ENCODE measurements around the gene NOC2L. TPM values are rescaled to one million over a fixed set of nuclear protein-coding genes. Genes with fewer than 3 reads are reported as not detected.

NOC2L gene
- total RNA-seq, 1 donor from 2014 or later = 39.6 TPM

DNA sequence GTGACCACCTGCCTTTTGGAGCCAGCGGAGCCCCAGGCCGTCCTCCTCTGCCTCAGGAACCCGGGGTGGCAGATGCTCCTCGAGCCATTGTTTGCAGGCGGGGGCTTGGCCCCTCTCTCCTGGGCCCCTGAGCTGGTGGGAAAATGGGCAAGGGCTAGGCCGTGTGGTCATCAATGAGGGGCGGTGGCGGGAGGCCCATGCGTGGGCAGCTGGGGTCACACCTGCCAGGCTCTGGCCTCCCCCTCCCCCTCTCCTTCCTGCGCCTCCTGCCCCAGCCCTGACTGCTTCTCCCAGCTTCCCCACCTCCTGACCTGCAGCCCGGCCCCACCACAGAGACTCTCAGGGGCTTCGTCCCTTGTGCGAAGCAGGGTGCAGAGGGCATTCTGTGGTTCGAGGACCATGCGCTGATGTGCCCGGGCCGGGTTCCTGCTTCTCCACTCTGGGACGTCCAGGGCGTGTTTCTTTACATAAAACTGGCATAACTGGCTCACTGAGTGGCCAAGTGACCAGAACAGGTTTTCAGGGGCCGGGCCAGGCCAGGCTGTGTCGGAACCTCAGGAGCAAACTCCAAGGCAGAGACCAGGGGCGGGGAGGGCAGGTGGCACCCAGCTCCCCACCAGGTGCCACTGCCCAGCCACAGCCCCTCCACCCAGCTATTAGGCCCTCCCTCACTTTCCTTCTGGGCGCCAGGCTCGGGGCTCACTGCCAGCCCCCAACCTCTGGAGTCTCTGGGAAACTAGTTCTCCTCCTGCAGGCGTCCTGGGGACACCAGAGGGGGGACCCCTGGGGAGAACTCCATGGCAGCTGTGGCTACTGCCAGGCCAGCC is 26.1 kb downstream of the NOC2L start:
- peaks cover 12% of the 10 kb centered on the region for H3K4me1 ChIP-seq
- H3K4me2 ChIP-seq = no peak overlapping the region
- no peak overlapping the region for H3K9ac ChIP-seq
- H3K4me3 ChIP-seq = no peak overlapping the region
- Mint-ChIP-seq H3K27ac (no peak overlapping the region), H3K36me3 (no peaks in the 10 kb centered on the region), H3K27me3 (ENCODE audit: insufficient read depth, low read depth) (peaks cover 43% of the 10 kb centered on the region), H3K9me3 (peaks cover 2% of the 10 kb centered on the region), H3K4me1 (peaks cover 25% of the 10 kb centered on the region), H3K4me3 (peak overlapping the region; percentile 52)
- H3K36me3 ChIP-seq = no peaks in the 10 kb centered on the region
- peaks cover 93% of the 10 kb centered on the region for H3K27me3 ChIP-seq
- H2AFZ ChIP-seq (replicated peaks) = no peak overlapping the region
- no peak for DNase-seq (ENCODE audit: low spot score)
- no peak overlapping the region for H3K27ac ChIP-seq
- peaks cover 54% of the 10 kb centered on the region for H4K20me1 ChIP-seq (ENCODE audit: low read depth)
- H3K79me2 ChIP-seq (ENCODE audit: low read depth) = no peaks in the 10 kb centered on the region
- H3K9me3 ChIP-seq (ENCODE audit: low read depth) = no peaks in the 10 kb centered on the region
- peaks cover 9% of the 10 kb centered on the region for H3F3A ChIP-seq (ENCODE audit: low read depth)
- TF ChIP-seq EZH2 (IDR thresholded peaks at IDR 0.05) = no peak
- no peak for TF ChIP-seq EZH2phosphoT487 (IDR thresholded peaks at IDR 0.05)
- TF ChIP-seq, protein P1, sequence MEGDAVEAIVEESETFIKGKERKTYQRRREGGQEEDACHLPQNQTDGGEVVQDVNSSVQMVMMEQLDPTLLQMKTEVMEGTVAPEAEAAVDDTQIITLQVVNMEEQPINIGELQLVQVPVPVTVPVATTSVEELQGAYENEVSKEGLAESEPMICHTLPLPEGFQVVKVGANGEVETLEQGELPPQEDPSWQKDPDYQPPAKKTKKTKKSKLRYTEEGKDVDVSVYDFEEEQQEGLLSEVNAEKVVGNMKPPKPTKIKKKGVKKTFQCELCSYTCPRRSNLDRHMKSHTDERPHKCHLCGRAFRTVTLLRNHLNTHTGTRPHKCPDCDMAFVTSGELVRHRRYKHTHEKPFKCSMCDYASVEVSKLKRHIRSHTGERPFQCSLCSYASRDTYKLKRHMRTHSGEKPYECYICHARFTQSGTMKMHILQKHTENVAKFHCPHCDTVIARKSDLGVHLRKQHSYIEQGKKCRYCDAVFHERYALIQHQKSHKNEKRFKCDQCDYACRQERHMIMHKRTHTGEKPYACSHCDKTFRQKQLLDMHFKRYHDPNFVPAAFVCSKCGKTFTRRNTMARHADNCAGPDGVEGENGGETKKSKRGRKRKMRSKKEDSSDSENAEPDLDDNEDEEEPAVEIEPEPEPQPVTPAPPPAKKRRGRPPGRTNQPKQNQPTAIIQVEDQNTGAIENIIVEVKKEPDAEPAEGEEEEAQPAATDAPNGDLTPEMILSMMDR (IDR thresholded peaks at IDR 0.05) = no peak

DNA sequence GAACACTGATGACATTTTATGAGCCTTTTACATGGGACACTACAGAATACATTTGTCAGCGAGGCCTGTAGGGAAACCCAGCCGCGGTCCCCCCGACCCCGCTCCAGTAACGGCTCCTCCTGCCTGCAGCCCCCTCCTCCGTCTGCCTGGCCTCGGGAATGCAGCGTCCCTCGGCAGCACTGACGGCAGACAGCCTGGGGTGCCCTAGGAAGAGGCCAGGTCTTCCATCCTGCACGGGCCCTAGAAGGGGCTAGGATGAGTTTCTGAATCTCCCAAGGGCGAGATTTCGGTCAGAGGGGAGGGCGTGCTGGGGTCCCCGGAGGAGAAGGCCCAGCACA is 26.9 kb downstream of the NOC2L start:
- no peaks in the 10 kb centered on the region for H3K36me3 ChIP-seq
- no peak overlapping the region for H3K4me2 ChIP-seq
- H3F3A ChIP-seq (ENCODE audit: low read depth) = peaks cover 9% of the 10 kb centered on the region
- TF ChIP-seq, protein P1 (IDR thresholded peaks at IDR 0.05) = no peak
- no peak for TF ChIP-seq EZH2 (IDR thresholded peaks at IDR 0.05)
- no peak for TF ChIP-seq EZH2phosphoT487 (IDR thresholded peaks at IDR 0.05)
- Mint-ChIP-seq H3K4me3 (no peak overlapping the region), H3K4me1 (peaks cover 21% of the 10 kb centered on the region), H3K9me3 (no peaks in the 10 kb centered on the region), H3K27me3 (ENCODE audit: insufficient read depth, low read depth) (peaks cover 46% of the 10 kb centered on the region), H3K36me3 (no peaks in the 10 kb centered on the region), H3K27ac (no peak overlapping the region)
- no peak overlapping the region for H3K27ac ChIP-seq
- H3K79me2 ChIP-seq (ENCODE audit: low read depth) = no peaks in the 10 kb centered on the region
- peaks cover 12% of the 10 kb centered on the region for H3K4me1 ChIP-seq
- no peaks in the 10 kb centered on the region for H3K9me3 ChIP-seq (ENCODE audit: low read depth)
- peaks cover 93% of the 10 kb centered on the region for H3K27me3 ChIP-seq
- H4K20me1 ChIP-seq (ENCODE audit: low read depth) = peaks cover 54% of the 10 kb centered on the region
- H3K9ac ChIP-seq = no peak overlapping the region
- H2AFZ ChIP-seq (replicated peaks) = no peak overlapping the region
- no peak overlapping the region for H3K4me3 ChIP-seq
- no peak for DNase-seq (ENCODE audit: low spot score)

DNA sequence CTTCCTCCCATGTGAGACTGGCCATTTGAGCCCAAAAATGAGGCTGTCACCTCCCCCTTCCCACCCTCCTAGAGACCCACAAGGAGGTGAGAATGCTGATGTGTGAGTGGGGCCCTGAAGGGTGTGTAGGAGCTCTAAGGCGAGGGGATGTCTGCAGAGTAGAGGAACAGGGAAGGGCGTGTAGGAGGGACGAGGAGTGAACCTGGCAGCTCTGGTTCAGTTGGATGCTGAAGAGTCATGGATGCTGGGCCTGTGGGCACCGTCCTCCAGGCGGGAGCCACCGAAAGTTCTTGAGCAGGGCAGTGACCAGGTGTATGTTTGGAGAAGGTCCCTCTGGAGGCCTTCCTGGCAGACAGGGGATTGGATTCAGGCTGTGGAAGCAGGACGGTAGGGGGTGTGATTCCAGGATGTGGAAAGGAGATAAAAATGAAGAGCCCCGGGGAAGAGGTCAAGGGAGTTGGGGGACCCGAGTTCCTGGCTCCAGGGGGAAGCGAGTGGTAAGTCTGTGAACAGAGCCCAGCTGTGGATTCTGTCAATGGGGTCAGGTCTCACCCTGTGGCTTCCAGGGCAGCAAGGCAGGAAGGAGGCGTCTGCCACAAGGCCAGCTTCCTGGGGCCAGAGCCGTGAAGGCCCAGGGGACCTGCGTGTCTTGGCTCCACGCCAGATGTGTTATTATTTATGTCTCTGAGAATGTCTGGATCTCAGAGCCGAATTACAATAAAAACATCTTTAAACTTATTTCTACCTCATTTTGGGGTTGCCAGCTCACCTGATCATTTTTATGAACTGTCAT is 27.5 kb downstream of the NOC2L start:
- Histone ChIP-seq H3K4me3 (no peak overlapping the region), H3K27me3 (peaks cover 93% of the 10 kb centered on the region), H3K36me3 (no peaks in the 10 kb centered on the region), H3F3A (ENCODE audit: low read depth) (peaks cover 9% of the 10 kb centered on the region), H3K9ac (no peak overlapping the region), H3K4me2 (no peak overlapping the region), H3K9me3 (ENCODE audit: low read depth) (no peaks in the 10 kb centered on the region), H3K4me1 (peaks cover 12% of the 10 kb centered on the region), H2AFZ (replicated peaks) (no peak overlapping the region), H3K79me2 (ENCODE audit: low read depth) (no peaks in the 10 kb centered on the region), H4K20me1 (ENCODE audit: low read depth) (peaks cover 55% of the 10 kb centered on the region), H3K27ac (no peak overlapping the region)
- Mint-ChIP-seq H3K4me3 (peak overlapping the region; percentile 12), H3K4me1 (peaks cover 21% of the 10 kb centered on the region), H3K27me3 (ENCODE audit: insufficient read depth, low read depth) (peaks cover 51% of the 10 kb centered on the region), H3K27ac (no peak overlapping the region), H3K9me3 (no peaks in the 10 kb centered on the region), H3K36me3 (no peaks in the 10 kb centered on the region)
- peak; percentile 30 for TF ChIP-seq EZH2 (IDR thresholded peaks at IDR 0.05)
- no peak for TF ChIP-seq EZH2phosphoT487 (IDR thresholded peaks at IDR 0.05)
- TF ChIP-seq, protein P1 (IDR thresholded peaks at IDR 0.05) = no peak
- DNase-seq (ENCODE audit: low spot score) = no peak

Measured in neural progenitor cell (in vitro differentiated cells).